GM21360 (cell line): Measurements from ENCODE around the gene PLPPR5.
A peak's percentile ranks its signal among the peaks of the same experiment; 100 is the strongest.
"Not testable (repeated sequence)": the region's sequence is repeated elsewhere in the genome, so short reads cannot be mapped to it uniquely, and the experiment has no call there.

ENCODE experiments used
- ATAC-seq: cut with Tn5 transposase; IDR thresholded peaks from one replicate; pipeline ENCODE4 v1.9.1; 2021; ENCODE audit warnings: mild to moderate bottlenecking, moderate library complexity; ENCODE audit not compliant: unreplicated experiment

PLPPR5 gene

DNA sequence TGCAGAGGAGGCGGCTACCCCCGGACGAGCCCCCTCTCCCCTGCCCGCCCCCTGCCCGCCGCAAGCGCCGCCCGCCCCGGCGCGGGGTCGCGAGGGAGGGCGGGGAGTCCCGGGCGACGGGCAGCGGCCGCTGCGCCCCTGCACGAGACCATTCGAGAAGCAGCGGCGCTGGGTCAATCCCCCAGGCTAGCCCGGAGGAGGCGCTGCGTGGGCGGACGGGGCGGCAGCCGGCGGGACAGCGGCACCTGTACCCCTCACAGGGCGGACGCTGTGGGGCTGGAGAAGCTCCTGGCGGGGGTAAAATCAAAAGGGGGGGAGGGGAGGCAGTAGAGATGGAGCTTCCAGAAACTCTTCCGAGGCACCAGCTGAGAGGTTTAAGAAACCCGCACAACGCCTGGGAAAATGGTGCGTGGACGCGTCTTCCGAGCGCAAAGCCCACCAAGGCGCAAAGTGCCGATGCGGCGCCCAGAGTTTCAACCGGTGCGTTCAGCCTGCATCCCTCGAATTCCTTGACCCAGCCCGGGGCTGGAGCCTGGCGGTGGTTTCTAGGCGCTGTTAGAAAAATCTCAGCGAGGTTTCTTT, at the start of gene PLPPR5:
TSS of gene PLPPR5 (minus strand) at position 1 of the 582 bp plus-strand sequence. CDS start 190 bp downstream, outside the sequence.
- no peak for ATAC-seq

DNA sequence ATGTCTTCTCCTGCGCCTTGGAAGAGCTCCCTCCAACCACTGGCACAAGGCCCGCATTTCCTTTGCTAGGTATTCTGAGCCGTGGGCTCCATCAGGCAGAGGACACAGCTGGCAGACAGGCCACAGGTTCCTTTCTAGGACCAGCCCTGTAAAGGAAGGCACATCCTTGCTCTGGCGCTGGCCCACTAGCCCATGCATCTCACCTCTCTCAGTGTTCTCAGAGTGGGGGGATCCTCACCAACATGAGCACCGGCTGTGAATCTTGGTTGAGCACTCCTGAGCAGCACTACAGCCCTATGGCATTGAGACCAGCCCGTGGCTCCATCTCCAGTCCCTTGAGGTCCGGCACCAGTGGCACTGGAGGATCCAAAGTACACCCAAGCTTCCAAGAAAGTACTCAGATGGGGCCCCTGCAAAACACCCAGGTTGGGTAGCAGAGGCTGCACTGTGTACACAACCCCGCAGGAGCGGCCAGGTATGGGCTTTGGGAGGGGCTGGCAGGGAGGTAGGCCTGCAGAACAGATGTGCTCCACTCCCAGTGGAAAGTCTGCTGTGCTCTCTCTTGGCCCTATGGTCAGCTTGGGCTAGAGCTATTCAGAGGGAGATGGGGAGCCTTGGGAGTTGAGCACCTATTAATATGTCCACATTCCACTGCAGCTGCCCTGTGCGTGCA, 47.1 kb upstream of the PLPPR5 start:
- no peak for ATAC-seq

GRCh38 chr1:99049745-99050144, 45.1 kb upstream of the PLPPR5 start:
- no peak for ATAC-seq

DNA sequence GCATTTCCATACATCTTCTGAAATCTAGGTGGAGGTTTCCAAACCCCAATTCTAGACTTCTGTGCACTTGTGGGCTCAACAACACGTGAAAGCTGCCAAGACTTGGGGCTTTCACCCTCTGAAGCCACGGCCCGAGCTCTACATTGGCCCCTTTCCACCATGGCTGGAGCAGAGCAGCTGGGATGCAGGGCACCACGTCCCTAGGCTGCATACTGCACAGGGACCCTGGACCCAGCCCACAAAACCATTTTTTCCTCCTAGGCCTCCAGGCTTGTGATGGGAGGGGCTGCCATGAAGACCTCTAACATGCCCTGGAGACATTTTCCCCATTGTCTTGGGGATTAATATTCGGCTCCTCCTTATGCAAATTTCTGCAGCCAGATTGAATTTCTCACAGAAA, 32.1 kb upstream of the PLPPR5 start:
- ATAC-seq: not testable (repeated sequence)

- ATAC-seq: no peak
These were observed 13.7 kb upstream of the PLPPR5 start for GRCh38 chr1:99018313-99018712.

DNA sequence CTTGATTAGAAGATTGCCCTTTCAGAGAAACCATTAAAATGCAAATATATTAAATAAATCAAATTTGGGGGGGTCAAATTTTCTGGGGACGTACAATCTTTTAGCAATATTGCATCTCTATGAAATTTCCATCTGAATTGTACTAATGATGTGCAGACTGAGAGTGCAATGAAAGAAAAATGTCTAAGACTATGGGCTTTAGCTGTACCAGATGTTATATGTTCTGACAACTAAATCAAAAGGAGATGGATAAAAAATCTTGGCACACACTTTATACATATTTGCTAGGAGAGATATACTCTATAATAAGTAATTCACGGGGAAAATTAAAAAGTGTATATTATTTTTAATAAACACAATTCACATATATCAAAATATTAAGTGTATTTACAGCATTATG, 13.0 kb upstream of the PLPPR5 start:
- no peak for ATAC-seq

GRCh38 chr1:99010679-99011078, 6.0 kb upstream of the PLPPR5 start:
- ATAC-seq: no peak

- no peak for ATAC-seq
These were observed 2.7 kb upstream of the PLPPR5 start for GRCh38 chr1:99007366-99007765.

- no peak for ATAC-seq
These were observed 879 bp upstream of the PLPPR5 start for GRCh38 chr1:99005537-99005942.

DNA sequence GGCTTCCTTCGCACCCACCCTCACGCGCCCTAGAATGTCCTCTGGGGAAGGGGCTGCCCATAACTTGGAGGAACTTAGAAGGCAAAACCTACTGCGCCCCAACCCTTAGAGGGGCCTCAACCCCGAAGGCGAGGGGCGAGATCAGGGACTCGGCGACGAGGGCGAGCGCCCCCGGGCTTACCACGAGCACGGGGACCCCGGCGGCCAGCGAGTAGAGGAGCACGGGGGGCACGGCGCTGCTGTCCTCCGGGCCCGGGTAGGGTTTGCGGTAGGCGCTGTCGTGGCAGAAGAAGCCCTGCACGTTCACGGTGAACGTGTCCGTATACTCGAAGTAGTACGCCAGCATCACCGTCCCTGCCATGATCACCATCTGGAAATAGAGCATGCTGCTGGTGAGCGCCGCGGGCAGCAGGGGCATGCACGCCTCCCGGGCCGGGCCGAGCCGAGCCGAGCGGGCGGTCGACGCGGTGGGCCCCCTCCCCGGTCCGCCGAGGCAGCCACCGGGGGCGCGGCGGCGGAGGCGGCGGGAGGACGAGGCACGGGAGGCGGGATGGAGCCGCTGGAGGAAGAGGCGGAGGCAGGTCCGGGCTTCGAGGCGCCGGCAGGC, 304 bp downstream of the PLPPR5 start:
- no peak for ATAC-seq

- no peak for ATAC-seq
These were observed 944 bp downstream of the PLPPR5 start for GRCh38 chr1:99003581-99004253.

GRCh38 chr1:98992844-98993243, 11.8 kb downstream of the PLPPR5 start:
- ATAC-seq: no peak

DNA sequence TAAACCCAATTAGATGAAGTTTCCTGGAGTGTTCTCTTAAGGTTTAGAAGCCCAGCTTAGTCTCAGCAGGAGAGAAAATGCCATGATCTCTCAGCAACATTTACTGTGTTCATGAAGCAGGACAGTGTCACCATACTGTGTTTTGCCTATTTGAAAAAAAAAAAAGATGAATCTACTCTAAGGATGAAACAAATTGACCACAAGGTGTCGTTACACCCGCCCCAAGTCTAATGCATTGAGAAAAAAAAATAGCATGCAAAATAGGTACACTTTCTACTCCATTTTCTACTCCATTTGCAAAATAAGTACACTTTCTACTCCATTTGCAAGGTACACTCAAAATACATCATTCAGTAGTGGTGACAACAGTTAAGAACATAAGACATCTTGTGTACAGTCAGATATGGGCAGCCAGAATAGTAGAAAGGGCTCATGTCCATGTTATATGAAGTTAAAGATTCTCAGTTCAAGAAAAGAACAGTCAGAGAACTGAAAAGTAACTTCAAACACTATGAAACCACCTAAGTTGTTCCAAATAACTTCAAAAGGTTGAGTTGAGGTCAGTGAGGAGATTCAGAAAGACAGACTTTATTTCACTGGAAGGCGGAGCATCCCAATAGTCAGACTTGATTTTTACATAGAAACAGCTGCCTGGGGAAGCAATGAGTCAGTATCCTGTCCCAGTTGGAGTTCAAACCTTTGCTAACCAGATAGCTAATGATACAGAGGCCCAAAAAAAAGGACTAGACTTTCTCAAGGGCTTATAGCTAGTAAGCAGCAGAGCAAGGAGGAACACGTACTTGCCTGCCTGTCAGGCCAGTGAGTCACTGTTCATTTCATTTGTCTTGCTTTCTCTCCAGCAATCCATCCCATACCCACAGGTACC, 13.3 kb downstream of the PLPPR5 start:
- ATAC-seq: peak; percentile 82

GRCh38 chr1:98989556-98989907, 15.1 kb downstream of the PLPPR5 start:
- ATAC-seq: no peak

- ATAC-seq: no peak
These were observed 15.6 kb downstream of the PLPPR5 start for GRCh38 chr1:98988904-98989555.

- ATAC-seq: no peak
These were observed 19.0 kb downstream of the PLPPR5 start for GRCh38 chr1:98985687-98986086.

DNA sequence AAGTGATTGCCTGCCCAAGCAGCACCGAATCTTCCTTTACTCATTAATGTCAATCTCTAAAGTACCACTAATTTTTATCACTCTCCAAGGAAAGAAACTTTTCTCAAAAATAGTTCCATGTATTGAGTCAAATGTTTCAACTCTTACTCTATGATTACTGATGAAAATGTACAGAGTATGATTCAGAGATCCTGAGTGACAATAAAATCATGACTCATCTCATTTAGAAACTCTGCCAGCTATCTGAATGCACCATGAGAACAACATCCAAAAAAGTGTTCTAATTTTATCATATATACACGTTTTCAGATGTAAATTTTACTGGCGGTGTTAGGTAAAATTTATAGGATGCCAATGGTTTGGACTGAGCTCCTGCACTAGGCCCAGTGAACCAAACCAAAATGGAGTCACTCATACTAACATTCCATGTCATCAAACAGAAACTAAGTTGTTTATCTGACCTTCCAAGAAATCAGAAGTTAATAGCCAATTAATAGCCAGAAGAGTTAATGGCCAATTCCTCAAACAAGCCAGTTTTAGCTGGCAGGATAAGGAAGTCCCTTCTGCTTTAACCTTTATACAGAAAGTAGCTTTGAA, 22.6 kb downstream of the PLPPR5 start:
- ATAC-seq: no peak

GRCh38 chr1:98979463-98979862, 25.2 kb downstream of the PLPPR5 start:
- ATAC-seq: no peak

DNA sequence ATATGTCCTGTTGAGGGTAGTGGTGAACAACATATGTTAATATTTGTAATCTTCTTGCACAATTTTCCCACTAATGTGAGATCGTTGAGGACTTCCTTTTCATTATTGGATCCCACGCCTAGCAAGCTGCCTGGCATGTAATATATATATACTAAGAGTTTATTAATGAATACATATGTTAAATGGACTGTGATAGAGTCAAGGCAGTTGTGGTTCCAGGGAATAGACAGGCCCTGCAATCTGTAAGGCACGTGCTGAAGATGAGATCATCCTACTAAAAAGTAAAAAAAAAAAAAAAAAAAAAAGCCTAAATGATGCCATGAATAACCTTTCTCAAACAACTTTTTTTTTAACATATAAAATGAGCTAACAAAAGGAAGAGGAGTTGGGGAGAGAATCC, 28.9 kb downstream of the PLPPR5 start:
- ATAC-seq: no peak

DNA sequence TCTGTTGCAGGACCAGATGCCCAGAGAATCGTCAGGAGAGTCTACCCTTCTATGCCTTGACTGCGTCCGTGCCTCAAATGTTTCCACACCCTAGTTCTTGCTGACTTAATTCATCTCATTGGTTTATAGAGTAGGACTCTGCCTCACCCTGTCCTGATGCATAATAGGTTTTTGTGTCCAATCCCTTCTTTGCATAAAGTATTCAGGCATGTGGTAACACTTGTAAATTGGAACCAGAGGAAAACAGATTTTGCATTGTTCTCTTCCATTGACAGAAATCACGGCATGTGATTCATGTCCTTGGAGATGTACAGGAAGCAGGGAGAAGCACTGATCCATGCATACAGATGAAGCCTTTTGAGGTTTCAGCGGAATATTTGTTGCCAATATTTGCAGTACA, 29.5 kb downstream of the PLPPR5 start:
- ATAC-seq: no peak
